Measurements from ENCODE around the gene CXorf66.

The CXorf66 gene, protein sequence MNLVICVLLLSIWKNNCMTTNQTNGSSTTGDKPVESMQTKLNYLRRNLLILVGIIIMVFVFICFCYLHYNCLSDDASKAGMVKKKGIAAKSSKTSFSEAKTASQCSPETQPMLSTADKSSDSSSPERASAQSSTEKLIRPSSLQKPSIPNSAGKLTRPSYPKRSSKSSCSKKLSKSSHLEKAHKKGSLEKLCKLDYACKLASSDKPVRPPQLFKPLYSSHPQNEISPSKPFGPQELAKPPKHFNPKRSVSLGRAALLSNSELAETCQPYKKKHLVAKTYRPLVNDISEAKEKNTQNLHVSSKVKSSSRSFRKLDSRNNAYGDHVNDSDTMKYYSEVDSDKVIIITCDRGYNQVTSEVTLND

DNA sequence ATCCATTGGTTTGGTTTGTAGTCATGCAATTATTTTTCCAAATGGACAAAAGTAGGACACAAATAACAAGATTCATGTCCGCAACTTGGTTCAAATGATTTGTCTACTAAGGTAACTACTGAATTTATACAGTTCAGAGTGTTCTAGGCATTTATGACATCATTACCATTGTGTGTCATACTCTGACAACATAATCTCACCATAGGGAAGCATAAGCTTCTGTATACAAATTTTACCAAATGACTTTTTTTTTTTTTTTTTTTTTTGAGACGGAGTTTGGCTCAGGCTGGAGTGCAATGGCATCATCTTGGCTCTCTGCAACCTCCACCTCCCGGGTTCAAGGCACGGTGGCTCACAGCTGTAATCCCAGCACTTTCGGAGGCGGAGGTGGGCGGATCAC lies at the start of gene CXorf66:
CXorf66 (minus strand) TSS at position 101 of the 400 bp plus-strand sequence; CDS start at position 76, 25 bp downstream.
- H3K27ac ChIP-seq: no peak within 1 kb of the TSS
- TF ChIP-seq ZFX (IDR thresholded peaks at IDR 0.05; ENCODE audit: borderline replicate concordance): no peak
- TF ChIP-seq, protein P1, sequence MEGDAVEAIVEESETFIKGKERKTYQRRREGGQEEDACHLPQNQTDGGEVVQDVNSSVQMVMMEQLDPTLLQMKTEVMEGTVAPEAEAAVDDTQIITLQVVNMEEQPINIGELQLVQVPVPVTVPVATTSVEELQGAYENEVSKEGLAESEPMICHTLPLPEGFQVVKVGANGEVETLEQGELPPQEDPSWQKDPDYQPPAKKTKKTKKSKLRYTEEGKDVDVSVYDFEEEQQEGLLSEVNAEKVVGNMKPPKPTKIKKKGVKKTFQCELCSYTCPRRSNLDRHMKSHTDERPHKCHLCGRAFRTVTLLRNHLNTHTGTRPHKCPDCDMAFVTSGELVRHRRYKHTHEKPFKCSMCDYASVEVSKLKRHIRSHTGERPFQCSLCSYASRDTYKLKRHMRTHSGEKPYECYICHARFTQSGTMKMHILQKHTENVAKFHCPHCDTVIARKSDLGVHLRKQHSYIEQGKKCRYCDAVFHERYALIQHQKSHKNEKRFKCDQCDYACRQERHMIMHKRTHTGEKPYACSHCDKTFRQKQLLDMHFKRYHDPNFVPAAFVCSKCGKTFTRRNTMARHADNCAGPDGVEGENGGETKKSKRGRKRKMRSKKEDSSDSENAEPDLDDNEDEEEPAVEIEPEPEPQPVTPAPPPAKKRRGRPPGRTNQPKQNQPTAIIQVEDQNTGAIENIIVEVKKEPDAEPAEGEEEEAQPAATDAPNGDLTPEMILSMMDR (IDR thresholded peaks at IDR 0.05): no peak

DNA sequence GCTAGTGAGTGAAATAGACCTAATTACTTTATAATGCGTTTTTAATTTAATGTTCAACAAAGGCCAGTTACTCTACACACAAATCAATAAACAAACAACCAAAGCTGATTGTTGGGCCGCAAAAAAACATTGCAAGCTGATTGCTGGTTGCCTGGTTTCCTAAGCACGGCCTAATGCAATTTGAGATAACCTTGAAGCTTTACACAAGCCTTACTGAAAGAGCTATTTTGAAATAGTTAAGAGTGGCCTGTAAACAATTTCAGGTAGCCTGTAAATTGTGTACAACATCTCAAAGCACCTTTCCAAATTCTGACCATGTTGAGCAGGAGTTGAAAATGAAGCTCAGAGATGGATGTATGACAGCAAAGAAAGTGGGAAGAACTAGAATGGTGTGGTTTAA lies 17.5 kb upstream of the CXorf66 start:
- H3K27ac ChIP-seq: no peak overlapping the region
- TF ChIP-seq, protein P1 (IDR thresholded peaks at IDR 0.05): no peak
- no peak for TF ChIP-seq ZFX (IDR thresholded peaks at IDR 0.05; ENCODE audit: borderline replicate concordance)

DNA sequence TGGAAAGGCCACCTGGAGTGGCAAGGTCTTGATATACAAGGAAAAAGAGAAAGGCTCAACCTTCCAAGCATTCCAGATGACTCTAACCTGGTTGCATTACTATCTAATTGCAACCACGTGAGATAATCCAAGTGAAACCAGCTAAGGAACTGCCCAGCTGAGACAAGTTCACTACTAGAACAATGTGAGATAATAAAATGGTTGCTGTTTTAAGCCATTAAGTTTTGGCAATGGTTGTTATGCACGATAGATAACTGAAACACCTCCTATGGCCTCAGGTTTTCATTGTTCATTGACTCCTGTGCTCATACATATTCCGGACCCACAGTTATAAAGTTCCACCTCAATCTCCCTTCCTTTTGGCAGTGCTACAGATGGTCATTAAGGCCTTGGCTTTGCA lies 9.2 kb upstream of the CXorf66 start:
- H3K27ac ChIP-seq: no peak overlapping the region
- TF ChIP-seq, protein P1 (IDR thresholded peaks at IDR 0.05): no peak
- no peak for TF ChIP-seq ZFX (IDR thresholded peaks at IDR 0.05; ENCODE audit: borderline replicate concordance)

DNA sequence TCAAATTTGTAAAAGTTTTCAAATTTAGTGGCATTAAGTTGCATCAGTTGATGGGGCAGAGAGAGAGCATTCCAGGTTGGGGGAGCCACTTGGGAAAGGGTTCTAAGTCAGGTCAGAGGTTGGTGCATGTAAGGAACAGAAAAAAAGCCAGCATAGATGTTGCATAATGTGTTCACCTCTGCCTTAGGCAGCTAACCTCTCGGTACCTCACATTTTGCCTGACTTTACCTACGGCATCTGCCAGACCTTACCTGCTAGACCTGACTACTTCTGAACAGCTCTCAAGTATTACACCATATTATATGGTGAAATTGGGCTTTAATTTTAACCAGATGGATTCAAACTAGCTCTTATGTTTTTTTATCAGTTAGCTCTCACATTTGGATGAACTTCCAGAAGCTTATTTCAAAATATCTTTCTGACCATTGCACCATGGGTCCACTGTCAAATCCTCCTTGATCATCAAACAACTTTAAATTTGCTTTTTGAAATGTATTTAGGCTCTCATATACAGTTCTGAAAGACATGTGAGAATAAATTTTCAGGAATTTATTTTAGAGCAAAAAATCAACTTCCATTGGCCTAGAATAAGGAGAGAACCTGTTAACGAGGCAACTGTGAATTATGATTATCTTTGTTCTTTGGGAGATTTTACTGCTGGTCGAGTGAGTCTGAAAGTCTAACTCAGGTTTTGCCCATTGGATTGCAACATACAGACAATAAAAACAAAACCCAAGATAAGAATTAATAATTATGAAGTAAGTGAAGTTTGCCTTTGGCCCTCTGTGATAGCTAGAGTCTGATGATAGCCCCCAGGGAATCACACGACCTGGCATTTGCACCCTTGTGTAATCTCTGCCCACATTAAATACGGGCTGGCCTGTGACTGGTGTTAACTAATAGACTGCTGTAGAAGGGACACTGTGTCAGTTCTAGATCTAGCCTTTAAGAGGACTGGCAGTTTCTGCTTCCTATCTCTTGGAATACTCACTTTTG lies 7.6 kb upstream of the CXorf66 start:
- H3K27ac ChIP-seq: no peak overlapping the region
- no peak for TF ChIP-seq ZFX (IDR thresholded peaks at IDR 0.05; ENCODE audit: borderline replicate concordance)
- TF ChIP-seq, protein P1 (IDR thresholded peaks at IDR 0.05): no peak

DNA sequence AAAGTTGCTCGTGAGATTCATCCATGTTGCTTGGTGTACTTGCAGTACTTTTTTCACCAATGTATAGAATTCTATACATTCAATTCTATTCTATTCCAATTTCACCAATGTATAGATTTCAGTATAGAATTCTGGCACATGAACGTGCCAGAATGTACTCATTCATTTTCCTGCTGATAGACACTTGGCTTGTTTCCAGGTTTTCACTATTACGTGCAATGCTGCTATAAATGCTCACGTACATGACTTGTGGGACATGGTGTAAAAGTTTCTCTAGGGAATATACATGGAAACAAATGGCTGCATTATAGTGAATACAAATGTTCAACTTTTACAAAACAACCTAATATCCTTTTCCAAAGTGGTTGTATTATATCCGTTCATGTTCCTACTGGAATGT lies 6.8 kb upstream of the CXorf66 start:
- no peak overlapping the region for H3K27ac ChIP-seq
- TF ChIP-seq, protein P1 (IDR thresholded peaks at IDR 0.05): no peak
- TF ChIP-seq ZFX (IDR thresholded peaks at IDR 0.05; ENCODE audit: borderline replicate concordance): no peak

DNA sequence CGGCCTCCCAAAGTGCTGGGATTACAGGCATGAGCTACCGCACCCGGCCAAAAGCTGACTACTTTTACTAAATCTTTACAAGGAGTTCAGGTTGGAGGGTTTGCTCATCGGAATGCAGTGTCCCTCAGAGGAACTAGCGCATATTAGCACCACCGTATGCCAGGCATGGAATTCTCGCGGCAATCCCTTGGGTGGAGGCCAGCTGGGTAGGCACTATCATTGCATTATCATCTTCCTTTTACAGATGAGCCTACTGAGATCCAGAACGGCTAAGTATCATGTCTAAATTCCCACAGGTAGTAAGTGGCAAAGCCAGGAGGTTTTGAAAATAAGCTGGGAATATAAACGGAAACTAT lies 6.1 kb upstream of the CXorf66 start:
- no peak for TF ChIP-seq ZFX (IDR thresholded peaks at IDR 0.05; ENCODE audit: borderline replicate concordance)
- TF ChIP-seq, protein P1 (IDR thresholded peaks at IDR 0.05): no peak
- no peak overlapping the region for H3K27ac ChIP-seq

All from 22Rv1 (cell line).